Esophagus squamous epithelium (tissue), 4 donors: ENCODE results near the gene PKP2.

Source experiments
- POLR2A ChIP-seq, 4 donors: fragments of 450-650 bp; IDR thresholded peaks; one replicate each; pipeline ENCODE4 v1.6.1; 2017; ENCODE audit warnings: antibody characterized with exemption in 4 of 4, mild to moderate bottlenecking in 4 of 4, moderate library complexity in 3 of 4
- TF ChIP-seq, protein P1 (sequence below), 6 experiments: fragments of 450-650 bp in 4 of 6; fragments of 200-600 bp in 2 of 6; sonication (generic) in 2 of 6; IDR thresholded peaks; one replicate each; pipeline ENCODE4 v1.5.1; 2016 to 2019; ENCODE audit warnings: antibody characterized with exemption in 6 of 6, mild to moderate bottlenecking in 4 of 6, moderate library complexity in 4 of 6

DNA sequence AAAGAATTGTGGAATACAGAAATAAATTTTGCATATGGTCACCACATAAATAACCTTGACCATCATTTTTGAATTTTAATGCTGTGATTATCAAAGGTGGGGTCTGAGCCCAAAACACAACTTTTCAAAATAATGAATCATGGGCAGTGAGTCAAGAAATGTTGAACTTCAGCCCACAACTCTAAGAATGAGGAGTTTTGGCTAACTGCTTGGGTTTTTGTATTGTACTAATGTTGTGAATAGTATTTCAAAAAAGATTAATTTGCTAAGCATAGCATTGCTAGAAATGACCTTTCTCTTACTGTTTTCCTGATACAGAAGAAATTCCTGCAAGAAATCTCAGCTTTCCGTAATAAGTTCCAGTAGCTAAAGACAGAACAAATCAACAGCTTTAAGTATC lies 116.5 kb downstream of the PKP2 start:
- no peak for TF ChIP-seq POLR2A (IDR thresholded peaks at IDR 0.05)
- TF ChIP-seq, protein P1, sequence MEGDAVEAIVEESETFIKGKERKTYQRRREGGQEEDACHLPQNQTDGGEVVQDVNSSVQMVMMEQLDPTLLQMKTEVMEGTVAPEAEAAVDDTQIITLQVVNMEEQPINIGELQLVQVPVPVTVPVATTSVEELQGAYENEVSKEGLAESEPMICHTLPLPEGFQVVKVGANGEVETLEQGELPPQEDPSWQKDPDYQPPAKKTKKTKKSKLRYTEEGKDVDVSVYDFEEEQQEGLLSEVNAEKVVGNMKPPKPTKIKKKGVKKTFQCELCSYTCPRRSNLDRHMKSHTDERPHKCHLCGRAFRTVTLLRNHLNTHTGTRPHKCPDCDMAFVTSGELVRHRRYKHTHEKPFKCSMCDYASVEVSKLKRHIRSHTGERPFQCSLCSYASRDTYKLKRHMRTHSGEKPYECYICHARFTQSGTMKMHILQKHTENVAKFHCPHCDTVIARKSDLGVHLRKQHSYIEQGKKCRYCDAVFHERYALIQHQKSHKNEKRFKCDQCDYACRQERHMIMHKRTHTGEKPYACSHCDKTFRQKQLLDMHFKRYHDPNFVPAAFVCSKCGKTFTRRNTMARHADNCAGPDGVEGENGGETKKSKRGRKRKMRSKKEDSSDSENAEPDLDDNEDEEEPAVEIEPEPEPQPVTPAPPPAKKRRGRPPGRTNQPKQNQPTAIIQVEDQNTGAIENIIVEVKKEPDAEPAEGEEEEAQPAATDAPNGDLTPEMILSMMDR (IDR thresholded peaks at IDR 0.05) = no peak
